Brain pericyte (primary cell): ENCODE results near the gene CTNNA2.

ENCODE experiments used
- DNase-seq: peaks from one replicate; pipeline ENCODE4 v3.0.0-alpha.2; 2012; ENCODE audit warnings: low read depth, low spot score

CTNNA2 gene

GRCh38 chr2:79929624-79930023 is 416.8 kb downstream of the CTNNA2 start:
- DNase-seq = no peak

- DNase-seq = no peak
Measured at GRCh38 chr2:79935046-79935732, 422.3 kb downstream of the CTNNA2 start.

- DNase-seq = no peak
Measured at GRCh38 chr2:79935771-79936657, 423.2 kb downstream of the CTNNA2 start.

GRCh38 chr2:79936715-79937114 is 423.9 kb downstream of the CTNNA2 start:
- no peak for DNase-seq

- no peak for DNase-seq
Measured at GRCh38 chr2:79938648-79939047, 425.8 kb downstream of the CTNNA2 start.

GRCh38 chr2:79940364-79940763 is 427.5 kb downstream of the CTNNA2 start:
- DNase-seq = no peak

GRCh38 chr2:79941179-79941578 is 428.3 kb downstream of the CTNNA2 start:
- DNase-seq = no peak

- no peak for DNase-seq
Measured at GRCh38 chr2:79944205-79944604, 431.4 kb downstream of the CTNNA2 start.

GRCh38 chr2:79945653-79946445 is 433.0 kb downstream of the CTNNA2 start:
- no peak for DNase-seq

- no peak for DNase-seq
Measured at GRCh38 chr2:79947751-79948150, 434.9 kb downstream of the CTNNA2 start.

- no peak for DNase-seq
Measured at GRCh38 chr2:79950526-79950925, 437.7 kb downstream of the CTNNA2 start.

- DNase-seq = no peak
Measured at GRCh38 chr2:79952616-79953015, 439.8 kb downstream of the CTNNA2 start.

GRCh38 chr2:79960035-79960434 is 447.2 kb downstream of the CTNNA2 start:
- DNase-seq = no peak

GRCh38 chr2:79960519-79960918 is 447.7 kb downstream of the CTNNA2 start:
- no peak for DNase-seq

GRCh38 chr2:79964966-79965365 is 452.1 kb downstream of the CTNNA2 start:
- no peak for DNase-seq

- no peak for DNase-seq
Measured at GRCh38 chr2:79966369-79966768, 453.5 kb downstream of the CTNNA2 start.

- no peak for DNase-seq
Measured at GRCh38 chr2:79966882-79967281, 454.0 kb downstream of the CTNNA2 start.

GRCh38 chr2:79971807-79972206 is 459.0 kb downstream of the CTNNA2 start:
- DNase-seq = no peak

GRCh38 chr2:79972661-79973060 is 459.8 kb downstream of the CTNNA2 start:
- DNase-seq = no peak

- DNase-seq = no peak
Measured at GRCh38 chr2:79975791-79976565, 463.1 kb downstream of the CTNNA2 start.

GRCh38 chr2:79977792-79978191 is 464.9 kb downstream of the CTNNA2 start:
- no peak for DNase-seq
